HAP-1 (cell line): ENCODE data around the gene OSGIN1.

Experiments used
- DNase-seq, 2 experiments: peaks; one replicate each; pipeline ENCODE4 v3.0.0-alpha.2; 2016 to 2020; ENCODE audit warnings: low spot score in 2 of 2
- H3K27me3 ChIP-seq: fragments of 250-450 bp; sonication (Bioruptor Pico); 2 replicates; pipeline ENCODE4 v1.5.1; 2020; ENCODE audit warnings: low read depth, mild to moderate bottlenecking, moderate library complexity
- H3K36me3 ChIP-seq: fragments of 250-450 bp; sonication (Bioruptor Pico); replicated peaks from 2 replicates; pipeline ENCODE4 v1.5.1; 2020; ENCODE audit warnings: mild to moderate bottlenecking
- H3K4me1 ChIP-seq: fragments of 250-450 bp; sonication (Bioruptor Pico); 2 replicates; pipeline ENCODE4 v1.5.1; 2020; ENCODE audit warnings: mild to moderate bottlenecking
- H3K4me3 ChIP-seq: fragments of 250-450 bp; sonication (Bioruptor Pico); 2 replicates; pipeline ENCODE4 v1.5.1; 2020; ENCODE audit warnings: mild to moderate bottlenecking, moderate library complexity
- H3K9me3 ChIP-seq: fragments of 250-450 bp; sonication (Bioruptor Pico); 2 replicates; pipeline ENCODE4 v1.5.1; 2020; ENCODE audit warnings: mild to moderate bottlenecking, moderate library complexity
- in situ Hi-C: fragments of 300-500 bp; cut with MboI; formaldehyde crosslinking; loops from 3 replicates; pipeline ENCODE4 v1.14.3; 2020; ENCODE audit warnings: low sequenced_read_pairs, inconsistent platforms, mixed read lengths

The OSGIN1 gene

DNA sequence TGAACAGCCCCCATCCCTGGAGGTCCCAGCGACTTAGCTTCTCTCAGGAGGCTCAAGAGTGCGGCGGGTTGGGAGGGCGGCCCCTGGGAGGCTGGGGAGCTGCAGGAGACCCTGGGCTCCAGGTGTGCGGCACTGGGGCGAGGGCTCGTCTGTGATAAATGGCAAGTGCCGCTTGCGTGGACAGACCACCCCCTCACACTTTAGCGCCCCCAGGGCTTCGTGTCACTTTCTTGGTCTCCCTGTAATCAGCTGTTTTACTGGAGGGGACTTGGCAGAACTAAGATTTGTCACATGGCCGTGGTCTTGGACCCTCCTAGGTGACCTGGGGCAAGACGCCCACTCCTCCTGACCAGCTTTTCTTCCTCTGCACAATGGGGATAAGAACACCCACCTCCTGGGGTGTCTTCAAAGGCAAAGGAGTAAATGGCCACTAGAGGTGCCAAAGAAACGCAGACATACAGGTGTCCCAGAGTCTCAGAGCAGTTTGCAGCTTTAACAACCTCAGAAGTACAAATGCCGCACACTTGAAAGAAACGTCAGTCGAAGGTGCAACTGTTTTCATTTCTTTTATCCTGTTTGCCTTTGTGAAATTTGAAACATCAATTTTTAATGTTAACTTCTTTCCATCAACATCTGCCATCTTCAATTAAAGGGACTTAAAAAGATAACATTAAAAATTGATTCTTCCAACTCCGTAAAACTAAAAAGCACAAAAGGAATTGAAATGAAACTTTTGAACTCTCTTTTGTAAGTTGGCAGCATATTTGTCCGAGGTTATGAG is 946 bp downstream of the OSGIN1 start:
- H3K36me3 ChIP-seq = peaks cover 4% of the 10 kb centered on the region
- peaks cover 18% of the 10 kb centered on the region for H3K4me1 ChIP-seq
- H3K4me3 ChIP-seq = peak overlapping the region; percentile 57
- no peaks in the 10 kb centered on the region for H3K27me3 ChIP-seq
- in situ Hi-C loops = no loop called here
- H3K9me3 ChIP-seq = no peaks in the 10 kb centered on the region
- peak; percentile 62 to 69 for DNase-seq

DNA sequence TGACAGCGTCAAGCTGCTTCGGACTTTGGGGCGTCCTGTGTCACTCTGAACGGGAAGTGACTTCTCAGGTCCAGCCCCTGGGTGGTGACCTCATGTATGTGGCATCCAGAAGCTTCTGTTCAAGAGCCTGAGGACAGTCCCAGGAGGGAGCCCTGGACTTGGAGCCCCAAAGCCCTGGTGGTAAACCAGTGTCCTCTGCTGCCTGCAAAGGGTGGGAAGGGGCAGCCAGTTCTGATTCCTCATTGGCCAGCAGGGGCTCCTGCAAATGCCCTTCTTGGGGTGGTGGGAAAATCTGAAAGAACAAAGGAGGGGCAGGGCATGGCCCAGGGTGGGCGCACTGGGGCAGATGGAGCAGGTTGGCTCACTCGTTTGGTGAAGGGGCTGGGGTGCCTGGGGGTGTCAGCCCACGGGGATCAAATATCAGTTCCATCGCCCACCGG is 1.6 kb downstream of the OSGIN1 start:
- in situ Hi-C loops = loop anchor here (5.0 kb wide), 1 partner anchor 108 kb away; no protein-coding TSS in a partner anchor
- Histone ChIP-seq H3K36me3 (peaks cover 10% of the 10 kb centered on the region), H3K4me1 (peaks cover 18% of the 10 kb centered on the region), H3K4me3 (peak overlapping the region; percentile 57), H3K9me3 (no peaks in the 10 kb centered on the region), H3K27me3 (no peaks in the 10 kb centered on the region)
- DNase-seq = peak in 1 of 2 experiments; percentile 52

DNA sequence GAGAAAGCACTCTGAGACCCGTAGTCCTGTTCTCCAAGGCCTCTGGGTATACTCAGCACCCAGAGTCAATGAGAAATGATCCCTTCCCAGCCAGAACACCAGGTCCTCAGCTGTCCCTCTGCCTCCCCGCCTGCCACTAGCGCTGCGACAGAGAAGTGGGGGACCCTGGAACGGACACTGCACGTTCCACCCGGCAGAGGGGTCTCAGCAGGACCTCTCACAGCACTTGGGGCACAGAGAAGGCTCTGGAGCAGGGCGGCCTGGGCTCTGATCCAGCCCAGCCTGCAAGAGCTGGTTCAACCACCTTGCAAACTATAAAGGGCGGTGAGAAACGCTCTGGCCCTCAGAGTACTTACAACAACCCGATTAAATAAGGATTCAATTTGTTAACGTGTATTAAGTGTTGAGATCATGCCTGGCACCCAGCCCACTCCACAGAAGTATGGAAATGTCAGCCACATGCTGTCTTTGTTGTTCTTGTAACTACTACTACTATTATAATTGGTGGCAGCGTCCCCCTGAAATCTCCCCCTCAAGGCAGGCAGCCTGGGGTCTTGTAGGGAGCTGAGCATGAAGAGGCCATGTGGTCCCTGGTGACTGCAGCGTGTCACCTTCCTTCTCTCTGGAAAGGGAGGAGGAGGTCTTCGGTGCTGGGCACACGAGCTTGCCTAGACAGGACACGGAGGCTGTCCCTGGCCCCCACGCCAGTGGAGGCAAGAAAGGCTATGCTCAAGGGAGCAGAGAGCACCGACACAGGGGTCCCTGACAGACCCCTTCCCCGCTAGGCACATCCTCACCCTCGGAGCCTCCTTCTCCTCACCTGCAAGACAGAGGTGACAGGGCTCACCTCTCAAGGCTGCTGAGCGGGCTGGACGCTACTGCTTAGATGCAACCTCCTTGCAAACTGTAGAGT is 2.4 kb downstream of the OSGIN1 start:
- in situ Hi-C loops = loop anchor here (5.0 kb wide), 1 partner anchor 107 kb away; no protein-coding TSS in a partner anchor
- Histone ChIP-seq H3K4me1 (peaks cover 18% of the 10 kb centered on the region), H3K36me3 (peaks cover 13% of the 10 kb centered on the region), H3K27me3 (no peaks in the 10 kb centered on the region), H3K9me3 (no peaks in the 10 kb centered on the region), H3K4me3 (no peak overlapping the region)
- no peak for DNase-seq

DNA sequence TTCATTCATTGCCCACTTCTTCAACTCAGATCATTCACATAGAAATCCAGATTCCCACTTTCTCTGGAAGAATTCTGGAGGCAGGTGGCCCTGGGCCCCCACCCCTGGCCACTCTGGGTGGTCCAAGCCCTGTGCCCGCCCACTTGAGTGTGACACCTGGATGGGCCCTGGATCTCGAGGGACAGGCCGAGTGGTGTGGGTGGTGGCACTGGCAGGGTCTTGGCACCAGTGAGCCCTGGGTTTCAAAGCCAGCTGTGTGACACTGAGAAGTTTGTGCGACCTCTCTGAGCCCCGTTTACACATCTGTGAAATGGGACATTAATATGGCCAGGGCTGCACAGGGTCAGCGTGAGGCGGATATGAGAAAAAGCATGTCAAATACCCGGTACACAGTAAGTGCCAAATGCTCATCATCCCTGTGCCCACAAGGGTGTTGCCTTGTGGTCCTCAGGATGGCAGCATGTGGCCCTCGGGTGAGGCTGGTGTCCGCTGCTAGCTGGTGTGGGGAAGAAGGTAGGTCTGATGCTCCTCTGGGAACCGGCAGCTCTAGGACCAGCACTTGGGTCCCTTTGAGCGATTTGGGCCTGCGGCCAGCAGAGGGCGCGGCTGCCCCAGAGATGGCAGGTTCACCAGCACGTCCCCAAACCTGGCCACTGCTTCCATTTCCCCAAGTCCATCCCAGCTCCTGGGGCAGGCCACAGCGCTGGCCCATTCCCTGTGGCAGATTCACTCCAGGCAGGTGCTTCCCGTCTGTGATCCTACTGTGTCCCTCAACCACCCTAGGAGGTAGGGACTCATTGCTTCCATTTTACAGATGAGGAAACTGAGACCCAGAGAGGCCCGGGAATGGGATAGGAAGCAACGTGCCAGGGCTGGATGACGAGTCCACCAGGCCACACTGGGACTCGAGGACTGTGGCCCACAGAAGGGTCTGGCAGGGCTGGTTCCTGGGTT is 3.6 kb downstream of the OSGIN1 start:
- Histone ChIP-seq H3K27me3 (no peaks in the 10 kb centered on the region), H3K4me1 (peaks cover 18% of the 10 kb centered on the region), H3K4me3 (no peak overlapping the region), H3K9me3 (no peaks in the 10 kb centered on the region), H3K36me3 (peaks cover 13% of the 10 kb centered on the region)
- in situ Hi-C loops = loop anchor here (5.0 kb wide), 1 partner anchor 106 kb away; no protein-coding TSS in a partner anchor
- peak; percentile 76 to 91 for DNase-seq

DNA sequence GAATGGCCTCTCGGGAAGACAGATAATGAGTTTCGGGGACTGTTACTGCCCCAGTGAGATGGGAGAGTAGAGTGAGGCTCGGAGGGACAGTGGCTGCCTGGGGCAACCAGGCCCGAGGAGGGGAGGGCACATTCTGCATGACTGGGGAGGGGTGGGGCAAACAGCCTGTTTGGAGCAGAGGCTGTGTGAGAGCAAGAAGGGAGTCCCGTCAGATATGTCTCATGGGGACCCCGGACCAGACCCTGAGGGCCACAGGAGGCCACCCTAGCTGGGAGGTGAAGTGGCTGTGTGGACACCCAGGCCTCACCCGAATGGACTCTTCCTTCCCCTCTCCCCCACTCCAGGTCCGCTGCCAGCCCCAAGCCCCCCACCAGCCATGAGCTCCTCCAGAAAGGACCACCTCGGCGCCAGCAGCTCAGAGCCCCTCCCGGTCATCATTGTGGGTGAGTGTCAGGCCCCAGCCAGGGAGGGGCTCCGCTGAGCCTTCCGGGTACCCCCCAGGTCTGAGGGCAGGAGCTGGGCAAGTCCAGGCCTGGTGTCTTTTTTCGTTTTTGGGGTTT is 4.3 kb downstream of the OSGIN1 start:
- Histone ChIP-seq H3K36me3 (peaks cover 13% of the 10 kb centered on the region), H3K27me3 (no peaks in the 10 kb centered on the region), H3K9me3 (no peaks in the 10 kb centered on the region), H3K4me1 (peaks cover 16% of the 10 kb centered on the region), H3K4me3 (no peak overlapping the region)
- no peak for DNase-seq
- in situ Hi-C loops = loop anchor here (5.0 kb wide), 1 partner anchor 105 kb away; no protein-coding TSS in a partner anchor

DNA sequence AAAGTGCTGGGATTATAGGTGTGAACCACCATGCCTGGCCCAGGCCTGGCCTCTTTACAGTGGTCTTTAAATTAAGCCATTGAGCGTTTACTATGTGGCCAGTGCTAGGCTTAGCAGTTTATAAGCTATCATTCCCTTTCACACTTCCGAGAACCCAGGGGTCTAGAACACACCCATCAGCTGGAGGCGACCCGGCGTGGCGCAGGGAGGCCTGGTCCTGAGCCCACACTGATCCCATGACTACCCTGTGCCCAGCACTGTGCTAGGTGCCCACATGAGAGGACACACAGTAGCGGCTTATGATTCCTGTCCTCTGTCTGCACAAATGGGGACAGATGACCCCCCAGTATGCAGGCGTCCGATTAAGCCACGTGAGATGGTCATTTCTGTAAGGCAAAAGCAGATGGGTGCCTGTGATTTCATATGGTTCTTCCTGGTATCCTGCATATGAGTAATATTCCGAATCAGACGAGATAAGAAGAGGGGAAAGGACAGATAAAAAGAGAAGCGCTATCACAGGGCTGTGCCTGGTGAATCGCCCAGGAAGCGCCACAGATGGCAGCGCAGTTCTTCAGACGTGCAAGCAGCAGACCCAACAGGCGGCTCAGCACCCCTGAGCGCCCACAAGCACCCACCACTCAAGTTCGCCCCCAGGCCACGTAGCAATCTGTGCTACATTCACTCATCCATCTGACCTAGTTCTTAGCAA is 5.3 kb downstream of the OSGIN1 start:
- Histone ChIP-seq H3K4me3 (no peak overlapping the region), H3K27me3 (no peaks in the 10 kb centered on the region), H3K36me3 (peaks cover 13% of the 10 kb centered on the region), H3K9me3 (no peaks in the 10 kb centered on the region), H3K4me1 (peaks cover 11% of the 10 kb centered on the region)
- no peak for DNase-seq
- in situ Hi-C loops = loop anchor here (5.0 kb wide), 1 partner anchor 104 kb away; no protein-coding TSS in a partner anchor

DNA sequence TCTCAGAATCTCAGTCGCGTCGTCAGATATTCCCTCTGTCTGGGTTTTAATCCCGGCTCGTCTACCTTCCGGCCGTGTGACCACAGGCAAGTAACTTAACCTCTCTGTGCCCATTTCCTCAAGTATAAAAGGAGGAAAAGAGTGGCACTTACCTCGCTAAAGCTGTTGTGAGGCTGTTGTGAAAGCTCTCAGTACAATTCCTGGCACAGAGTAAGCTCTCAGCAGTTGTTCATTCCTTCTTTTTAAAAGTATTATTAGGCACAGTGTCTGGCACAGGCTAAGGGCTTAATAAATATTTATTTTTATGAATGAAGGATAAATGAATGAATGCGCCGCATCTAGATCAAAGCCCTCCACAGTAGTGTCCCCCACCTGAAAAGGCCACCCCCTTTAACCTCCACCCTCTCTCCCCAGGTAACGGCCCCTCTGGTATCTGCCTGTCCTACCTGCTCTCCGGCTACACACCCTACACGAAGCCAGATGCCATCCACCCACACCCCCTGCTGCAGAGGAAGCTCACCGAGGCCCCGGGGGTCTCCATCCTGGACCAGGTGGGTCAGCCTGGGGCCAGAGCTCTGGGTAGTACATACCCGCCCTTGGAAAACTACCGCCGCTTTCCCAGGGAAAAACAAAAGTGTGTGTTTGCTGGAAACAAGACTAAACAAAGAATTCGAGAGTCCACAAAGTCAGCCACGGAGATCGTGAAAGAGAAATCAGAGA is 6.0 kb downstream of the OSGIN1 start:
- H3K4me3 ChIP-seq = no peak overlapping the region
- no peaks in the 10 kb centered on the region for H3K27me3 ChIP-seq
- peaks cover 13% of the 10 kb centered on the region for H3K36me3 ChIP-seq
- in situ Hi-C loops = loop anchor here (5.0 kb wide), 1 partner anchor 103 kb away; no protein-coding TSS in a partner anchor
- peaks cover 8% of the 10 kb centered on the region for H3K4me1 ChIP-seq
- no peaks in the 10 kb centered on the region for H3K9me3 ChIP-seq
- no peak for DNase-seq

DNA sequence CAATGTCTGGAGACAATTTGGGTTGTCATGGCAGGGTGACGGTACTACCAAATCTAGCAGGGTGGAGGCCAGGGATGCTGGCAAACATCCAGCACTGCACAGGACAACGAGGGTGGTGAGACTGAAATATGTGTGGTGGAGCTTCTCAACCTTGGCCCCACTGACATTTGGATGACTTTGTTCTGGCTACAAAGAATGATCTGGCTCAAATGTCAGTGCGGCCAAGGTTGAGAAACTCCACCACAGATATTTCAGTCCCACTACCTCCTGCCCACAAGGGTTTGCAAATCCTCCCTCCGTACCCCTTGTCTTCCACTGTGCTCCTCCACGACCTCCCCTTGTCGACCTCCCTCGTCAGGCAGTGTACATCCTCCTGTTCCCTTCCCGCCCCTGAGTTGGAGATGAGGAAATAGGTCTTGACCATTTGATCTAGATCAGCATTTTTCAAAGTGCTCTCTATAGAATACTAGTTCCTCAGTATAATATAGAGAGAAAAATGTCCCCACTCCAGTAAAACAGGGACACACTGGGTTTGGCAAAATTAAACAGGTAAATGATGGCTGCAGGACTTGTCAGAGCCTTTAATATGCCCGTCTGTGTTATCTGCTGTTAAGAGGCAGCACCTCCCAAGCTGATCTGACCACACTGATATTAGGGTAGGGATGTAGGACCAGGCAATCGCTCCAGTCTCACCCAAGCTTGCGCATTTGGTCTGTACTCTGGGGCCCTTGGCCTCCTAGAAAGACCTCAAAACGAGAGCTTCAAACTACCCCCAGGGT is 6.8 kb downstream of the OSGIN1 start:
- peaks cover 13% of the 10 kb centered on the region for H3K36me3 ChIP-seq
- DNase-seq = no peak
- no peaks in the 10 kb centered on the region for H3K9me3 ChIP-seq
- H3K4me1 ChIP-seq = no peaks in the 10 kb centered on the region
- no peaks in the 10 kb centered on the region for H3K27me3 ChIP-seq
- in situ Hi-C loops = loop anchor here (5.0 to 10.0 kb wide), 2 partner anchors 102 to 525 kb away; no protein-coding TSS in a partner anchor
- H3K4me3 ChIP-seq = no peak overlapping the region

DNA sequence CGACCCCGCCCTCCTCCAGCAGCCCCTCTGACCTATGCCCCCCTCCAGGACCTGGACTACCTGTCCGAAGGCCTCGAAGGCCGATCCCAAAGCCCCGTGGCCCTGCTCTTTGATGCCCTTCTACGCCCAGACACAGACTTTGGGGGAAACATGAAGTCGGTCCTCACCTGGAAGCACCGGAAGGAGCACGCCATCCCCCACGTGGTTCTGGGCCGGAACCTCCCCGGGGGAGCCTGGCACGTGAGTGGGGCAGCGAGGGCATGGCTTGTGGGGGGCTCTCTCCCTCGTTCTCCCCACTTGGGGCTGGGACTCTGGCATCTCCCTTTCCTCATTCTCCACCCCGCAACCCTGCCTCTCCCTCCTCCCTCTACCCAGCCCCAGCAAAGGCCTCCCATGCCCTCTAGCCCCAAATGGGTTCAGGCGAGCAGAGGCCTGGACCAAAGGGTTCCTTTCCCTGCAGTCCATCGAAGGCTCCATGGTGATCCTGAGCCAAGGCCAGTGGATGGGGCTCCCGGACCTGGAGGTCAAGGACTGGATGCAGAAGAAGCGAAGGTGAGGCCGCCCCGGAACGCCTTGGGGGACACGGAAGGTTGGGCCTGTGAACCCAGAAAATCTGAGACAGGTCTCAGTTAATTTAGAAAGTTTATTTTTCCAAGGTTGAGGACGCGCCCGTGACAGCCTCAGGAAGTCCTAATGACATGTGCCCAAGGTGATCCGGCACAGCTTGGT is 7.6 kb downstream of the OSGIN1 start:
- H3K4me1 ChIP-seq = no peaks in the 10 kb centered on the region
- no peaks in the 10 kb centered on the region for H3K27me3 ChIP-seq
- no peaks in the 10 kb centered on the region for H3K9me3 ChIP-seq
- no peak overlapping the region for H3K4me3 ChIP-seq
- peaks cover 13% of the 10 kb centered on the region for H3K36me3 ChIP-seq
- in situ Hi-C loops = loop anchor here (10.0 kb wide), 1 partner anchor 524 kb away; no protein-coding TSS in a partner anchor
- no peak for DNase-seq

DNA sequence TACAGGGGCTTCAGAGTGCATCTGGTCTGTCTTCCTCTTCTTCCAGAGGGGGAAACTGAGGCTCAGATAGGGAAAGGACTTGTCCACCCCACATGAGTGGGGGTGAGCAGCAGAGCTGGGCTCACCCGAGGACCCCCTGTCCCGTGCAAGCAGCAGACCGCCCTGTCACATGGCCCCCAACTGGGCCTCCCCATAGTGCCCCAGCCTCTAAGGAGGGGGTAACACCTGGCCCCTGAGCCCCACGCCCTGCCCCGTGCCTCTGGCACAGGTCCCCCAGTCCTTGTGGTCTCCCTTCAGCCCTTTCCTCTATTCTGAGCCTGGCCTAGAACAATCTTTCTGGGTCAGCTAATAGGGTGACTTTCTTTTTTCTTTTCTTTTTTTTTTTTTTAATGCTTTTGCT is 8.6 kb downstream of the OSGIN1 start:
- in situ Hi-C loops = loop anchor here (10.0 kb wide), 1 partner anchor 523 kb away; no protein-coding TSS in a partner anchor
- Histone ChIP-seq H3K4me1 (no peaks in the 10 kb centered on the region), H3K4me3 (no peak overlapping the region), H3K27me3 (no peaks in the 10 kb centered on the region), H3K36me3 (peaks cover 13% of the 10 kb centered on the region), H3K9me3 (no peaks in the 10 kb centered on the region)
- no peak for DNase-seq
